ENCODE data around the gene IL1B.

- no peak for TF ChIP-seq MXI1 (conservative IDR thresholded peaks at IDR 0.05; ENCODE audit: poor library complexity, severe bottlenecking)
- TF ChIP-seq, protein P1, sequence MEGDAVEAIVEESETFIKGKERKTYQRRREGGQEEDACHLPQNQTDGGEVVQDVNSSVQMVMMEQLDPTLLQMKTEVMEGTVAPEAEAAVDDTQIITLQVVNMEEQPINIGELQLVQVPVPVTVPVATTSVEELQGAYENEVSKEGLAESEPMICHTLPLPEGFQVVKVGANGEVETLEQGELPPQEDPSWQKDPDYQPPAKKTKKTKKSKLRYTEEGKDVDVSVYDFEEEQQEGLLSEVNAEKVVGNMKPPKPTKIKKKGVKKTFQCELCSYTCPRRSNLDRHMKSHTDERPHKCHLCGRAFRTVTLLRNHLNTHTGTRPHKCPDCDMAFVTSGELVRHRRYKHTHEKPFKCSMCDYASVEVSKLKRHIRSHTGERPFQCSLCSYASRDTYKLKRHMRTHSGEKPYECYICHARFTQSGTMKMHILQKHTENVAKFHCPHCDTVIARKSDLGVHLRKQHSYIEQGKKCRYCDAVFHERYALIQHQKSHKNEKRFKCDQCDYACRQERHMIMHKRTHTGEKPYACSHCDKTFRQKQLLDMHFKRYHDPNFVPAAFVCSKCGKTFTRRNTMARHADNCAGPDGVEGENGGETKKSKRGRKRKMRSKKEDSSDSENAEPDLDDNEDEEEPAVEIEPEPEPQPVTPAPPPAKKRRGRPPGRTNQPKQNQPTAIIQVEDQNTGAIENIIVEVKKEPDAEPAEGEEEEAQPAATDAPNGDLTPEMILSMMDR (IDR thresholded peaks at IDR 0.05; ENCODE audit: poor library complexity, severe bottlenecking) = no peak
- no peak for TF ChIP-seq EZH2 (IDR thresholded peaks at IDR 0.05; ENCODE audit: borderline replicate concordance, insufficient read depth, low read length, poor library complexity, severe bottlenecking)
Observed at GRCh38 chr2:112805542-112805941, 31.0 kb downstream of the IL1B start.
